SU-DHL-6 (cell line): ENCODE results near the gene GSE1.

Source experiments
- EZH2phosphoT487 ChIP-seq: fragments of 200-600 bp; sonication (generic), shearing (Covaris generic); conservative IDR thresholded peaks from 2 replicates; pipeline ENCODE4 v1.6.1; 2018; ENCODE audit warnings: mild to moderate bottlenecking, antibody characterized with exemption, low read length, moderate library complexity, mixed read lengths
- TF ChIP-seq, protein P1 (sequence below): fragments of 200-600 bp; sonication (generic); IDR thresholded peaks from one replicate; pipeline ENCODE4 v1.5.1; 2017; ENCODE audit warnings: antibody characterized with exemption, mild to moderate bottlenecking, low read length, moderate library complexity; ENCODE audit not compliant: insufficient read depth, poor library complexity, severe bottlenecking

DNA sequence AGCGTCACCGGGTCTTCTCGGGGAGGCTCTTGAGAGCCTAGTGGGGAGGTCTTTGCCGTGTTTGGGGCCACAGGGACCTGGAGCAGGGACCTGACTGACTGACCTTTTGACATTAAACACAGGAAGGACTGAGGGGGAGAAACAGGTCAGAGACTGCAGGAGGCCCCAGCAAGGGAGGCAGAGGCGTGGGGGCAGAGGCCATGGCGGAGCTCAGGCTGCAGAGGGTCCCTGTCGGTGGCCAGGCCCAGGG is 41.6 kb upstream of the GSE1 start:
- TF ChIP-seq, protein P1, sequence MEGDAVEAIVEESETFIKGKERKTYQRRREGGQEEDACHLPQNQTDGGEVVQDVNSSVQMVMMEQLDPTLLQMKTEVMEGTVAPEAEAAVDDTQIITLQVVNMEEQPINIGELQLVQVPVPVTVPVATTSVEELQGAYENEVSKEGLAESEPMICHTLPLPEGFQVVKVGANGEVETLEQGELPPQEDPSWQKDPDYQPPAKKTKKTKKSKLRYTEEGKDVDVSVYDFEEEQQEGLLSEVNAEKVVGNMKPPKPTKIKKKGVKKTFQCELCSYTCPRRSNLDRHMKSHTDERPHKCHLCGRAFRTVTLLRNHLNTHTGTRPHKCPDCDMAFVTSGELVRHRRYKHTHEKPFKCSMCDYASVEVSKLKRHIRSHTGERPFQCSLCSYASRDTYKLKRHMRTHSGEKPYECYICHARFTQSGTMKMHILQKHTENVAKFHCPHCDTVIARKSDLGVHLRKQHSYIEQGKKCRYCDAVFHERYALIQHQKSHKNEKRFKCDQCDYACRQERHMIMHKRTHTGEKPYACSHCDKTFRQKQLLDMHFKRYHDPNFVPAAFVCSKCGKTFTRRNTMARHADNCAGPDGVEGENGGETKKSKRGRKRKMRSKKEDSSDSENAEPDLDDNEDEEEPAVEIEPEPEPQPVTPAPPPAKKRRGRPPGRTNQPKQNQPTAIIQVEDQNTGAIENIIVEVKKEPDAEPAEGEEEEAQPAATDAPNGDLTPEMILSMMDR, result no peak
- no peak for TF ChIP-seq EZH2phosphoT487
